ENCODE measurements around the gene STAG1.
"Not testable (repeated sequence)": the region's sequence is repeated elsewhere in the genome, so short reads cannot be mapped to it uniquely, and the experiment has no call there.

DNA sequence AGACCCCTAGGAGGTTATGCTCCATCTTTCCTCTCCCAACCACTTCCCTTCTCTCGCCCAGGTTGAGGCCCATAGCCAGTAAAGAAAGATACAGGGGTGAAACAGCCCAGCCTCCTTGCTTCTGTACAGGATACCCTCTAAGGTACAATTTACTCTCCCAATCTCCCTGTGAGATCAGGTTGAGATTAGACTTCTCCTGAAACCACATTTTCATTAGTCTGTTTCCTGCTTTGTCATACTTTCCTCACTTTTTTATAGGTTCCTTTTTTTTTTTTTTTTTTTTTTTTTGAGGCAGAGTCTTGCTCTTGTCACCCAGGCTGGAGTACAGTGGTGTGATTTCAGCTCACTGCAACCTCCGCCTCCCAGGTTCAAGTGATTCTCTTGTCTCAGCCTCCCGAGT, 277.3 kb downstream of the STAG1 start:
- TF ChIP-seq, protein P1, sequence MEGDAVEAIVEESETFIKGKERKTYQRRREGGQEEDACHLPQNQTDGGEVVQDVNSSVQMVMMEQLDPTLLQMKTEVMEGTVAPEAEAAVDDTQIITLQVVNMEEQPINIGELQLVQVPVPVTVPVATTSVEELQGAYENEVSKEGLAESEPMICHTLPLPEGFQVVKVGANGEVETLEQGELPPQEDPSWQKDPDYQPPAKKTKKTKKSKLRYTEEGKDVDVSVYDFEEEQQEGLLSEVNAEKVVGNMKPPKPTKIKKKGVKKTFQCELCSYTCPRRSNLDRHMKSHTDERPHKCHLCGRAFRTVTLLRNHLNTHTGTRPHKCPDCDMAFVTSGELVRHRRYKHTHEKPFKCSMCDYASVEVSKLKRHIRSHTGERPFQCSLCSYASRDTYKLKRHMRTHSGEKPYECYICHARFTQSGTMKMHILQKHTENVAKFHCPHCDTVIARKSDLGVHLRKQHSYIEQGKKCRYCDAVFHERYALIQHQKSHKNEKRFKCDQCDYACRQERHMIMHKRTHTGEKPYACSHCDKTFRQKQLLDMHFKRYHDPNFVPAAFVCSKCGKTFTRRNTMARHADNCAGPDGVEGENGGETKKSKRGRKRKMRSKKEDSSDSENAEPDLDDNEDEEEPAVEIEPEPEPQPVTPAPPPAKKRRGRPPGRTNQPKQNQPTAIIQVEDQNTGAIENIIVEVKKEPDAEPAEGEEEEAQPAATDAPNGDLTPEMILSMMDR (conservative IDR thresholded peaks at IDR 0.05 in 1 of 2, IDR thresholded peaks at IDR 0.05 in 1 of 2; ENCODE audit: extremely low read depth in 1 of 2, insufficient read depth in 1 of 2, low read depth in 1 of 2, low read length in 2 of 2), result not testable (repeated sequence)
- TF ChIP-seq EZH2 (IDR thresholded peaks at IDR 0.05; ENCODE audit: borderline replicate concordance, low read length), result not testable (repeated sequence)

Data from mammary epithelial cell (primary cell).